IMR-90 (cell line): ENCODE data around the gene GPBAR1.

Source experiments
- BHLHE40 ChIP-seq: fragments of 150-350 bp; IDR thresholded peaks from 2 replicates; pipeline ENCODE4 v1.6.1; 2016; ENCODE audit warnings: mild to moderate bottlenecking, low read depth, low read length
- CHD1 ChIP-seq: IDR thresholded peaks from 2 replicates; pipeline ENCODE4 v1.6.1; 2012; ENCODE audit warnings: low read depth, low read length, improper control_type of control experiment
- MXI1 ChIP-seq: IDR thresholded peaks from 2 replicates; pipeline ENCODE4 v1.6.1; 2012; ENCODE audit warnings: low read depth, mild to moderate bottlenecking, low read length, moderate library complexity, borderline replicate concordance
- POLR2A ChIP-seq: IDR thresholded peaks from 2 replicates; pipeline ENCODE4 v1.6.1; 2012; ENCODE audit warnings: mild to moderate bottlenecking, low read depth, low read length
- RCOR1 ChIP-seq: IDR thresholded peaks from 2 replicates; pipeline ENCODE4 v1.6.1; 2012; ENCODE audit warnings: mild to moderate bottlenecking, low read length, improper control_type of control experiment; ENCODE audit not compliant: insufficient replicate concordance
- SMC3 ChIP-seq: fragments of 150-350 bp; IDR thresholded peaks from 2 replicates; pipeline ENCODE4 v1.6.1; 2016; ENCODE audit warnings: low read depth, mild to moderate bottlenecking, antibody characterized with exemption, low read length, moderate library complexity
- TF ChIP-seq, protein P1 (sequence below): conservative IDR thresholded peaks from 2 replicates; pipeline ENCODE4 v1.5.1; 2012; ENCODE audit warnings: mild to moderate bottlenecking, low read depth, low read length, improper control_type of control experiment

DNA sequence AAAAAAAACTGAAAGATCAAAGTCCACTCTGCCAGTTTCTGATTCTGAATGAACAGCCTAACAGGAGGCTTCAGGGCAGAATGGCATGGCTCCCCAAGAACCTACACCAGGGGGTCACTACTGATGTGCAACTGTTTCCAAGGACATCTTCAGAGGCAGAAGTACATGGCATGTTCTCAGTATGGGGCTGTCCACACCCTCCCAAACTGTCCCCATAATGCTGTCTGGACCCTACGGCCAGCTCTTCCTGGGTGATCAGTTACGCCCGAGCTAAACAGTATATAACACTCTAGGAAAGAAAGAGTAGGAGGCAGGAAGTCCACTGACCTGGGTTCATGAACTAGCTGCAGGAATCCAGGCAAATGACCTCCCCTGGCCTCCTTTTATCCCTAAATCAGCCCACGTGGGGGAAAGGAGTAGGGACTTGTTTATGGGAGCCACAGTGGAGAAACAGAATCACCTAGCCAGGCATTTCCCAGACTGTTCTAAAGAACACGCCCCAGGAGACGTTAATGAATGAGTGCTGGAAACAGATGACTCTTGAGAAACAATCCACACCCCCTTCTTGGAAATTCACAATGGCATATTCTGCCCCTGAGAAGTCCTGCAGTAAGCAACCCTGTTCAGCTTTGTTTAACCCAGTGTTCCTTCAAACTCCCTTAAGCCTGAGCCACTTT, 29.0 kb downstream of the GPBAR1 start:
- TF ChIP-seq, protein P1, sequence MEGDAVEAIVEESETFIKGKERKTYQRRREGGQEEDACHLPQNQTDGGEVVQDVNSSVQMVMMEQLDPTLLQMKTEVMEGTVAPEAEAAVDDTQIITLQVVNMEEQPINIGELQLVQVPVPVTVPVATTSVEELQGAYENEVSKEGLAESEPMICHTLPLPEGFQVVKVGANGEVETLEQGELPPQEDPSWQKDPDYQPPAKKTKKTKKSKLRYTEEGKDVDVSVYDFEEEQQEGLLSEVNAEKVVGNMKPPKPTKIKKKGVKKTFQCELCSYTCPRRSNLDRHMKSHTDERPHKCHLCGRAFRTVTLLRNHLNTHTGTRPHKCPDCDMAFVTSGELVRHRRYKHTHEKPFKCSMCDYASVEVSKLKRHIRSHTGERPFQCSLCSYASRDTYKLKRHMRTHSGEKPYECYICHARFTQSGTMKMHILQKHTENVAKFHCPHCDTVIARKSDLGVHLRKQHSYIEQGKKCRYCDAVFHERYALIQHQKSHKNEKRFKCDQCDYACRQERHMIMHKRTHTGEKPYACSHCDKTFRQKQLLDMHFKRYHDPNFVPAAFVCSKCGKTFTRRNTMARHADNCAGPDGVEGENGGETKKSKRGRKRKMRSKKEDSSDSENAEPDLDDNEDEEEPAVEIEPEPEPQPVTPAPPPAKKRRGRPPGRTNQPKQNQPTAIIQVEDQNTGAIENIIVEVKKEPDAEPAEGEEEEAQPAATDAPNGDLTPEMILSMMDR: no peak
- TF ChIP-seq SMC3 (no peak), POLR2A (no peak), RCOR1 (no peak), BHLHE40 (no peak), MXI1 (no peak), CHD1 (no peak)
